CD4-positive, alpha-beta memory T cell (primary cell): ENCODE results near the gene CRAMP1. TPM values are rescaled to one million over a fixed set of nuclear protein-coding genes. Genes with fewer than 3 reads are reported as not detected.

ENCODE experiments used
- CTCF ChIA-PET: fragments of 350-600 bp; sonication (Branson Sonifier 250); formaldehyde crosslinking; loops from one replicate; lab custom pipeline; 2021; ENCODE audit warnings: inconsistent platforms; ENCODE audit not compliant: partially characterized antibody; lab: Charles Lee
- POLR2A ChIA-PET: fragments of 350-600 bp; sonication (Branson Sonifier 250); formaldehyde crosslinking; loops from one replicate; lab custom pipeline; 2021; ENCODE audit not compliant: partially characterized antibody; lab: Charles Lee
- DNase-seq, 5 donors: peaks; one replicate each; pipeline versions ENCODE4 v3.0.0 to v3.0.0-alpha.2; 2020 to 2022; ENCODE audit warnings: mixed read lengths in 1 of 5
- H3K27ac ChIP-seq: one replicate; pipeline ENCODE4 v1.7.0; 2013; ENCODE audit warnings: low read depth, low read length
- H3K27me3 ChIP-seq: 2 replicates; pipeline ENCODE4 v1.7.0; 2013; ENCODE audit warnings: mild to moderate bottlenecking, low read length, moderate library complexity; ENCODE audit not compliant: insufficient read depth
- H3K36me3 ChIP-seq: 2 replicates; pipeline ENCODE4 v1.7.0; 2013; ENCODE audit warnings: mild to moderate bottlenecking, low read length, moderate library complexity; ENCODE audit not compliant: insufficient read depth
- H3K4me1 ChIP-seq: 2 replicates; pipeline ENCODE4 v1.7.0; 2013; ENCODE audit warnings: mild to moderate bottlenecking, low read length, moderate library complexity; ENCODE audit not compliant: insufficient read depth
- H3K4me3 ChIP-seq, 2 donors: one replicate each; pipeline ENCODE4 v1.7.0; 2013; ENCODE audit warnings: low read length in 2 of 2, mild to moderate bottlenecking in 1 of 2
- H3K9me3 ChIP-seq, 2 donors: one replicate each; pipeline ENCODE4 v1.7.0; 2013; ENCODE audit warnings: low read length in 2 of 2, control low read depth in 1 of 2; ENCODE audit not compliant: control insufficient read depth in 1 of 2
- H3K27ac Mint-ChIP-seq, 7 donors: one replicate each; pipeline ENCODE4 v1.8.0; 2020 to 2021; ENCODE audit warnings: mixed read lengths in 7 of 7, mild to moderate bottlenecking in 6 of 7, inconsistent platforms in 3 of 7, moderate library complexity in 3 of 7
- H3K27me3 Mint-ChIP-seq, 2 donors: one replicate each; pipeline ENCODE4 v1.8.0; 2020 to 2021; ENCODE audit warnings: mixed read lengths in 2 of 2
- H3K36me3 Mint-ChIP-seq, 2 donors: one replicate each; pipeline ENCODE4 v1.8.0; 2020 to 2021; ENCODE audit warnings: mixed read lengths in 2 of 2, inconsistent platforms in 1 of 2, mild to moderate bottlenecking in 1 of 2
- H3K4me1 Mint-ChIP-seq, 4 donors: one replicate each; pipeline ENCODE4 v1.8.0; 2020 to 2021; ENCODE audit warnings: mixed read lengths in 4 of 4, mild to moderate bottlenecking in 1 of 4
- H3K4me3 Mint-ChIP-seq, 8 donors: one replicate each; pipeline ENCODE4 v1.8.0; 2020 to 2021; ENCODE audit warnings: mixed read lengths in 8 of 8, mild to moderate bottlenecking in 7 of 8, moderate library complexity in 6 of 8, inconsistent platforms in 3 of 8
- H3K9me3 Mint-ChIP-seq, 8 donors: one replicate each; pipeline ENCODE4 v1.8.0; 2020 to 2021; ENCODE audit warnings: mixed read lengths in 8 of 8, mild to moderate bottlenecking in 5 of 8, inconsistent platforms in 3 of 8, moderate library complexity in 1 of 8
- intact Hi-C: fragments of 100-400 bp; cut with micrococcal nuclease; formaldehyde crosslinking; loops from one replicate; pipeline ENCODE4 v1.15.1; 2023
- polyA plus RNA-seq, 2 donors: library from polyadenylated mRNA; unstranded; fragments of 300-500 nt; fragmentation: Illumina TruSeq; gene quantifications; one replicate each; pipeline ENCODE4 v1.2.3, GENCODE V29; 2021
- total RNA-seq, 2 experiments: library from RNA; stranded (reverse); gene quantifications; one replicate each; pipeline ENCODE4 v1.2.3, GENCODE V29; 2021

CRAMP1 gene
- total and polyA plus RNA-seq, 4 experiments from 2014 or later: 0.55 to 33.8 (median 16.2) TPM

GRCh38 chr16:1639860-1640259 lies 27.7 kb downstream of the CRAMP1 start:
- Mint-ChIP-seq H3K36me3 (peaks cover 49 to 64% of the 10 kb centered on the region in 2 donors), H3K9me3 (no peaks in the 10 kb centered on the region), H3K27ac (no peak overlapping the region), H3K27me3 (no peaks in the 10 kb centered on the region), H3K4me1 (peaks cover 1 to 17% (median 6%) of the 10 kb centered on the region in 4 donors), H3K4me3 (no peak overlapping the region)
- Histone ChIP-seq H3K4me1 (no peaks in the 10 kb centered on the region), H3K36me3 (peaks cover 69% of the 10 kb centered on the region), H3K4me3 (no peak overlapping the region), H3K27me3 (no peaks in the 10 kb centered on the region), H3K9me3 (no peaks in the 10 kb centered on the region), H3K27ac (no peak overlapping the region)
- ChIA-PET CTCF (no interaction called here), POLR2A (no interaction called here)
- intact Hi-C loops: no loop called here
- DNase-seq: no peak

DNA sequence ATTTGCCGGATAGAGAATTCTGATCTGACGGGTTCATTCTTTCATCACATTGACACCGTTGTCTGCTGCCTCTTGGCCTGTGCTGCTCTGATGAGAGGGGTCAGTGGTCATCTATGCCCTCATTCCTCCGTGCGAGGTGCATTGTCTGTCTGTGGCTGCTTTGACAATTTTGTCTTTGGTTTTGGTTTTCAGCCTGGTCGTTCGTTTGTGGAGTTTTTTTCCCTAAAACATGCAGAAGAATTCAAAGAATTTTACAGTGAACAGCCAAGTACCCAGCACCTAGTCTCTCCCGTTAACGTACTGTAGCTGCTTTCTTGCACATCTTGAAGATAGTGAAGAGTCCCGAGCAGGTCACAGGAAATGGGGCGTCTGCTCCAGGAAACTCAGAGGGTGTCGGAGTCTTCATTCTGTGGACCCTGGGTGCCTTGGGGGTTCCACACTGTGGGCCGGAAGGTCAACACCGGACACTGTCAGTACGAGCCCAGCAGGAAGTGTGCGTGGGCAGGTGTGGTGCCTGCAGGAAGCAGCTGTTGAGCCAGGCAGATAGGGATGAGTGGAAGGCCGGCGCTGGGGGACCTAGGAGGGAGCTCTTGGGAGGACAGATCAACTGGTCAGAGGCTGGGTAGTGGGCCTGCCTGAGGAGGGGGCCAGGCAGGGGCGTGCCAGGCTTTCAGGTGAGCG lies 28.2 kb downstream of the CRAMP1 start:
- Histone ChIP-seq H3K36me3 (peaks cover 66% of the 10 kb centered on the region), H3K27me3 (no peaks in the 10 kb centered on the region), H3K4me3 (no peak overlapping the region), H3K27ac (no peak overlapping the region), H3K4me1 (no peaks in the 10 kb centered on the region), H3K9me3 (no peaks in the 10 kb centered on the region)
- ChIA-PET POLR2A (no interaction called here), CTCF (no interaction called here)
- Mint-ChIP-seq H3K27me3 (no peaks in the 10 kb centered on the region), H3K4me3 (peak overlapping the region in 1 of 8 donors; percentile 10), H3K36me3 (peaks cover 50 to 65% of the 10 kb centered on the region in 2 donors), H3K4me1 (peaks cover 2 to 18% (median 8%) of the 10 kb centered on the region in 4 donors), H3K27ac (no peak overlapping the region), H3K9me3 (no peaks in the 10 kb centered on the region)
- no peak for DNase-seq
- intact Hi-C loops: no loop called here

DNA sequence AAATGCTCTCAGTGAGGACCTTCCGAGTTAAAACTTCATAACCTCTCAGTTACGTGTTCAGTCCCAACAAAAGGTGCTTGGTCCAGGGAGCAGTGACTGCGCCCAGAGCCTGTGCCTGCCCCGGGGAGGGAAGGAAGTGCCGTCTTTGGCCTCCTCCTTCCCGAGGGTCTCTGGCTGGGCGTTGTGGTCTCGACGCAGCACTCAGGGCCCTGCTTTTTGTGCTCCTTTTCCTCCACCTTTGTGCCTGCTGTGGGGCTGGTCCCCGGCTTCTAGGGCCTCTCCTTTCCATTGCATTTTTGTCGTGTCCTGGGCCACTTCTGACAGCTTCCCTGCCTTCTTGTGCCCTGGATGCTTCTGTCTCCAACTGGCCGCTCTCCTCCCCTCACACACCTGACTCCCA lies 29.1 kb downstream of the CRAMP1 start:
- POLR2A ChIA-PET: no interaction called here
- Mint-ChIP-seq H3K27me3 (no peaks in the 10 kb centered on the region), H3K36me3 (peaks cover 57 to 69% of the 10 kb centered on the region in 2 donors), H3K4me3 (no peak overlapping the region), H3K4me1 (peaks cover 9 to 27% (median 16%) of the 10 kb centered on the region in 4 donors), H3K9me3 (no peaks in the 10 kb centered on the region), H3K27ac (no peak overlapping the region)
- Histone ChIP-seq H3K9me3 (no peaks in the 10 kb centered on the region), H3K4me1 (peaks cover 6% of the 10 kb centered on the region), H3K4me3 (no peak overlapping the region), H3K27ac (no peak overlapping the region), H3K27me3 (no peaks in the 10 kb centered on the region), H3K36me3 (peaks cover 66% of the 10 kb centered on the region)
- CTCF ChIA-PET: no interaction called here
- intact Hi-C loops: no loop called here
- DNase-seq: no peak

DNA sequence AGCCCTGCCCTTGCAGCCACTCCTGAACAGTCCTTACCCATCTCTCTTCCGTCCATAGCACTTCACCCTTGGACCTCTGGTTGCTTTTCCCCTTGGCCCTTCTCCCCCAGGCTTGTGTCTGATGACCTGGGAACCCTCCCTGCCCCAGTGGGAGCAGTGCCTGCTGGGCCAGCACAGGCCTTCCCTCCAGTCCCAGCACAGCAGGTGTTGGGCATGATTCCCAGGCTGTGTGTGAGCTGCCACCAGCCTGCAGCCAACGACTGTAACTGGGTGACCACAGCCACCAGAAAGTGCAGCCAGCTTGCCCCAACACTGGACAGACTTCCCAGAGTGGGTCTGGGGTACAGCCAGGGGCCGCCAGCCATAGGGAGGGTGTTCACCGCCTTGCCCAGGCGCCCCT lies 30.0 kb downstream of the CRAMP1 start:
- ChIA-PET POLR2A (no interaction called here), CTCF (no interaction called here)
- Histone ChIP-seq H3K9me3 (no peaks in the 10 kb centered on the region), H3K4me1 (peaks cover 14% of the 10 kb centered on the region), H3K36me3 (peaks cover 66% of the 10 kb centered on the region), H3K27ac (no peak overlapping the region), H3K4me3 (no peak overlapping the region), H3K27me3 (no peaks in the 10 kb centered on the region)
- H3K4me1 Mint-ChIP-seq: peaks cover 15 to 32% (median 22%) of the 10 kb centered on the region in 4 donors
- no peak overlapping the region for H3K4me3 Mint-ChIP-seq
- no peak for DNase-seq
- H3K36me3 Mint-ChIP-seq: peaks cover 62 to 73% of the 10 kb centered on the region in 2 donors
- H3K27me3 Mint-ChIP-seq: no peaks in the 10 kb centered on the region
- intact Hi-C loops: no loop called here
- no peak overlapping the region for H3K27ac Mint-ChIP-seq
- H3K9me3 Mint-ChIP-seq: no peaks in the 10 kb centered on the region

- H3K9me3 Mint-ChIP-seq: no peaks in the 10 kb centered on the region
- no peaks in the 10 kb centered on the region for H3K27me3 ChIP-seq
- H3K36me3 Mint-ChIP-seq: peaks cover 63 to 71% of the 10 kb centered on the region in 2 donors
- no peak overlapping the region for H3K4me3 ChIP-seq
- intact Hi-C loops: no loop called here
- peaks cover 62% of the 10 kb centered on the region for H3K36me3 ChIP-seq
- peaks cover 14% of the 10 kb centered on the region for H3K4me1 ChIP-seq
- H3K4me1 Mint-ChIP-seq: peaks cover 15 to 31% (median 23%) of the 10 kb centered on the region in 4 donors
- H3K27ac ChIP-seq: no peak overlapping the region
- ChIA-PET CTCF (no interaction called here), POLR2A (no interaction called here)
- H3K4me3 Mint-ChIP-seq: no peak overlapping the region
- H3K27me3 Mint-ChIP-seq: no peaks in the 10 kb centered on the region
- DNase-seq: no peak
- H3K9me3 ChIP-seq: no peaks in the 10 kb centered on the region
- peak overlapping the region in 1 of 7 donors; percentile 70 for H3K27ac Mint-ChIP-seq
These were observed 30.6 kb downstream of the CRAMP1 start for GRCh38 chr16:1642753-1643152.

GRCh38 chr16:1643521-1643920 lies 31.4 kb downstream of the CRAMP1 start:
- Histone ChIP-seq H3K27me3 (no peaks in the 10 kb centered on the region), H3K4me3 (no peak overlapping the region), H3K4me1 (peaks cover 14% of the 10 kb centered on the region), H3K9me3 (no peaks in the 10 kb centered on the region), H3K36me3 (peaks cover 54% of the 10 kb centered on the region), H3K27ac (no peak overlapping the region)
- intact Hi-C loops: no loop called here
- no peaks in the 10 kb centered on the region for H3K27me3 Mint-ChIP-seq
- CTCF ChIA-PET: no interaction called here
- no peak overlapping the region for H3K4me3 Mint-ChIP-seq
- H3K4me1 Mint-ChIP-seq: peaks cover 15 to 32% (median 21%) of the 10 kb centered on the region in 4 donors
- H3K27ac Mint-ChIP-seq: peak overlapping the region in 1 of 7 donors; percentile 26
- H3K36me3 Mint-ChIP-seq: peaks cover 59 to 64% of the 10 kb centered on the region in 2 donors
- no peaks in the 10 kb centered on the region for H3K9me3 Mint-ChIP-seq
- POLR2A ChIA-PET: no interaction called here
- no peak for DNase-seq

- ChIA-PET CTCF (no interaction called here), POLR2A (interaction anchor here (0.8 kb wide), 1 partner anchor 33 kb away, joined by 3 read pairs; no protein-coding TSS in a partner anchor)
- Mint-ChIP-seq H3K27ac (peak overlapping the region; percentile 15 to 97 (median 64)), H3K4me1 (peaks cover 15 to 36% (median 19%) of the 10 kb centered on the region in 4 donors), H3K27me3 (no peaks in the 10 kb centered on the region), H3K36me3 (peaks cover 47 to 49% of the 10 kb centered on the region in 2 donors), H3K9me3 (no peaks in the 10 kb centered on the region), H3K4me3 (peak overlapping the region in 1 of 8 donors; percentile 45)
- peaks cover 30% of the 10 kb centered on the region for H3K36me3 ChIP-seq
- peaks cover 14% of the 10 kb centered on the region for H3K4me1 ChIP-seq
- peak in 3 of 5 donors; percentile 1 to 51 (median 12) for DNase-seq
- H3K4me3 ChIP-seq: no peak overlapping the region
- no peak overlapping the region for H3K27ac ChIP-seq
- intact Hi-C loops: no loop called here
- H3K27me3 ChIP-seq: no peaks in the 10 kb centered on the region
- H3K9me3 ChIP-seq: no peaks in the 10 kb centered on the region
These were observed 33.9 kb downstream of the CRAMP1 start for GRCh38 chr16:1645914-1646525.
